GM21526 (cell line): ENCODE results near the gene PHF23.
A peak's percentile ranks its signal among the peaks of the same experiment; 100 is the strongest.

Experiments
- ATAC-seq: cut with Tn5 transposase; IDR thresholded peaks from one replicate; pipeline ENCODE4 v1.9.1; 2021; ENCODE audit warnings: moderate library complexity; ENCODE audit not compliant: unreplicated experiment, low FRiP score

Gene PHF23

GRCh38 chr17:7221278-7222092 is 17.8 kb downstream of the PHF23 start:
- no peak for ATAC-seq

GRCh38 chr17:7220593-7221277 is 18.5 kb downstream of the PHF23 start:
- ATAC-seq = no peak

- ATAC-seq = no peak
Observed at GRCh38 chr17:7219812-7220592, 19.3 kb downstream of the PHF23 start, which contains the start of the genes ACADVL and DLG4. TSS of gene ACADVL (plus strand) at chr17:7219938. CDS start at chr17:7219985, 47 bp downstream. TSS of gene DLG4 (minus strand) at chr17:7219836.

GRCh38 chr17:7219229-7219811 is 19.9 kb downstream of the PHF23 start:
- no peak for ATAC-seq

GRCh38 chr17:7218758-7219157 is 20.5 kb downstream of the PHF23 start:
- no peak for ATAC-seq

- no peak for ATAC-seq
Observed at GRCh38 chr17:7218166-7218565, 21.1 kb downstream of the PHF23 start.

- no peak for ATAC-seq
Observed at GRCh38 chr17:7217113-7217987, 21.9 kb downstream of the PHF23 start.

GRCh38 chr17:7216242-7217112 is 22.8 kb downstream of the PHF23 start:
- no peak for ATAC-seq

- ATAC-seq = no peak
Observed at GRCh38 chr17:7215652-7216180, 23.5 kb downstream of the PHF23 start.

- no peak for ATAC-seq
Observed at GRCh38 chr17:7215136-7215638, 24.1 kb downstream of the PHF23 start.

GRCh38 chr17:7214300-7215135 is 24.7 kb downstream of the PHF23 start:
- ATAC-seq = peak; percentile 62

GRCh38 chr17:7213895-7214299 is 25.4 kb downstream of the PHF23 start:
- no peak for ATAC-seq

- ATAC-seq = no peak
Observed at GRCh38 chr17:7211491-7212273, 27.6 kb downstream of the PHF23 start.

- no peak for ATAC-seq
Observed at GRCh38 chr17:7208754-7209460, 30.4 kb downstream of the PHF23 start.

GRCh38 chr17:7208027-7208571 is 31.2 kb downstream of the PHF23 start:
- no peak for ATAC-seq
